ENCODE results near the gene LHX4.

Gene LHX4

GRCh38 chr1:180257486-180257885 lies 27.4 kb downstream of the LHX4 start:
- no peak for DNase-seq (ENCODE audit: low read depth in 2 of 2)

GRCh38 chr1:180258290-180258689 lies 28.2 kb downstream of the LHX4 start:
- no peak for DNase-seq (ENCODE audit: low read depth in 2 of 2)

GRCh38 chr1:180258935-180259334 lies 28.9 kb downstream of the LHX4 start:
- no peak for DNase-seq (ENCODE audit: low read depth in 2 of 2)

GRCh38 chr1:180259431-180260338 lies 29.6 kb downstream of the LHX4 start:
- DNase-seq (ENCODE audit: low read depth in 2 of 2), result no peak

- DNase-seq (ENCODE audit: low read depth in 2 of 2), result no peak
Measured at GRCh38 chr1:180260541-180260940, 30.5 kb downstream of the LHX4 start.

- DNase-seq (ENCODE audit: low read depth in 2 of 2), result no peak
Measured at GRCh38 chr1:180261030-180261429, 31.0 kb downstream of the LHX4 start.

- DNase-seq (ENCODE audit: low read depth in 2 of 2), result no peak
Measured at GRCh38 chr1:180261524-180262155, 31.6 kb downstream of the LHX4 start.

GRCh38 chr1:180262628-180263488 lies 32.8 kb downstream of the LHX4 start:
- no peak for DNase-seq (ENCODE audit: low read depth in 2 of 2)

GRCh38 chr1:180264595-180264994 lies 34.5 kb downstream of the LHX4 start:
- DNase-seq (ENCODE audit: low read depth in 2 of 2), result no peak

GRCh38 chr1:180265201-180265600 lies 35.1 kb downstream of the LHX4 start:
- DNase-seq (ENCODE audit: low read depth in 2 of 2), result no peak

- no peak for DNase-seq (ENCODE audit: low read depth in 2 of 2)
Measured at GRCh38 chr1:180265871-180266270, 35.8 kb downstream of the LHX4 start.

GRCh38 chr1:180266275-180267210 lies 36.5 kb downstream of the LHX4 start:
- no peak for DNase-seq (ENCODE audit: low read depth in 2 of 2)

GRCh38 chr1:180267211-180267561 lies 37.1 kb downstream of the LHX4 start:
- no peak for DNase-seq (ENCODE audit: low read depth in 2 of 2)

GRCh38 chr1:180267761-180268555 lies 37.9 kb downstream of the LHX4 start:
- DNase-seq (ENCODE audit: low read depth in 2 of 2), result no peak

GRCh38 chr1:180268556-180269075 lies 38.6 kb downstream of the LHX4 start:
- DNase-seq (ENCODE audit: low read depth in 2 of 2), result no peak

- no peak for DNase-seq (ENCODE audit: low read depth in 2 of 2)
Measured at GRCh38 chr1:180269645-180270529, 39.8 kb downstream of the LHX4 start.

GRCh38 chr1:180270530-180271271 lies 40.6 kb downstream of the LHX4 start:
- no peak for DNase-seq (ENCODE audit: low read depth in 2 of 2)
